ENCODE data around the gene UVRAG.

UVRAG gene

DNA sequence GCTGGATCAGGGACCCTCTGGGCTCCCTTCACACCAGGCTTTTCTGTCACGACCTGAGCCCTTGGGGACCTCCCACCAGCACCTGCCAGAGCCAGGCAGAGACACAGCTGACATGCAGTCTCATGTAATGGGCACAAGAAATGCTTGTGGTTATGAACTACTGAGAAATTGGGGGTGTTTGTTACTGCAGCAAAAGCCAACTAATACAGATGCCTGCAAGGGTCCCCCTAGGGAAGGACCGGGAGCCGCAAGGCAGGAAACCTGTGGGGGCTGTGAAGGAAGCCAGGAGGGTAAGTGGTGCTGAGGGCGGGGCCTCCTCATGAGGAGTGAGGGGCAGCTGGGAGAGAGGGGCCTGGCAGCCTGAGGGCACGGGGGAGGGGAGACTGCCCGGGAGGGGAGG, 374.7 kb downstream of the UVRAG start:
- no peak overlapping the region for H3K27ac ChIP-seq
- no peak overlapping the region for H2AFZ ChIP-seq (ENCODE audit: low read depth)
- H4K20me1 ChIP-seq (ENCODE audit: insufficient read depth): no peaks in the 10 kb centered on the region
- H3K36me3 ChIP-seq (ENCODE audit: insufficient read depth): no peaks in the 10 kb centered on the region; the same call in 1 of the 2 replicates
- H3K79me2 ChIP-seq (ENCODE audit: insufficient read depth, low read depth): no peaks in the 10 kb centered on the region
- no peak overlapping the region for H3K9ac ChIP-seq
- H3K4me2 ChIP-seq: no peak overlapping the region
- TF ChIP-seq CTCF (conservative IDR thresholded peaks at IDR 0.05; ENCODE audit: low read depth, low read length): no peak
- H3K4me1 ChIP-seq (ENCODE audit: low read depth, poor library complexity, severe bottlenecking): no peaks in the 10 kb centered on the region
- H3K4me3 ChIP-seq (IDR thresholded peaks at IDR 0.05; ENCODE audit: insufficient read depth, low read depth, low read length): no peak overlapping the region
- no peaks in the 10 kb centered on the region for H3K27me3 ChIP-seq (ENCODE audit: insufficient read depth, low read depth)

DNA sequence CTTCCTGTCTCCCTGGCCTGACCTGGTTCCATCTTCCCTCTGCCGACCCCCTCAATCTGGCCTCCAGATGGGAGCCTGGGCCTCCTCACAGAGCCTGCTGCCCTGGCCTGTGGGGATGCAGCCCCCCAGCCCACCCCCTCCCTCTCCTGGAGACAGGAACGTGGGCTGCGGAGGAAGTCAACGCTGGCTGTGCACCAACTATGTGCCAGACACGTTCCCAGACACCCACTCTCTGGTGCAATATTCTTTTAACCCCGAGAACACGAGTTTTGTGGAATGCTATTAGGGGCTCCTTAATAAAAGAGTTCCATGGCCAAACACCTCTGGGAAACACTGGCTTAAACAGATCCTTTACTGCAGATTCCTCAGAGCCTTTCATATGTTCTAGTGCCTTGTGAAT, 375.4 kb downstream of the UVRAG start:
- H3K4me3 ChIP-seq (IDR thresholded peaks at IDR 0.05; ENCODE audit: insufficient read depth, low read depth, low read length): no peak overlapping the region
- H4K20me1 ChIP-seq (ENCODE audit: insufficient read depth): no peaks in the 10 kb centered on the region
- H3K27ac ChIP-seq: no peak overlapping the region
- no peaks in the 10 kb centered on the region; the same call in 1 of the 2 replicates for H3K36me3 ChIP-seq (ENCODE audit: insufficient read depth)
- no peak overlapping the region for H2AFZ ChIP-seq (ENCODE audit: low read depth)
- no peak for TF ChIP-seq CTCF (conservative IDR thresholded peaks at IDR 0.05; ENCODE audit: low read depth, low read length)
- H3K27me3 ChIP-seq (ENCODE audit: insufficient read depth, low read depth): no peaks in the 10 kb centered on the region
- H3K79me2 ChIP-seq (ENCODE audit: insufficient read depth, low read depth): no peaks in the 10 kb centered on the region
- H3K4me1 ChIP-seq (ENCODE audit: low read depth, poor library complexity, severe bottlenecking): no peaks in the 10 kb centered on the region
- H3K9ac ChIP-seq: no peak overlapping the region
- no peak overlapping the region for H3K4me2 ChIP-seq
